Measurements from ENCODE around the gene SLC34A3. TPM values are rescaled to one million over a fixed set of nuclear protein-coding genes. Genes with fewer than 3 reads are reported as not detected.

SLC34A3 gene
- total and polyA plus RNA-seq, 2 of the 8 experiments (the other 6 are each of a cell fraction or from before 2014, with no cell fraction given) = 0.08 TPM; not detected in 1

- Histone ChIP-seq H3K18ac (ENCODE audit: extremely low read depth, low read length) (no peak overlapping the region), H2BK15ac (ENCODE audit: low read length) (no peak overlapping the region), H4K20me1 (replicated peaks in 1 of 2; ENCODE audit: control insufficient read depth in 1 of 2, insufficient read depth in 2 of 2, low read length in 2 of 2) (peaks cover 0 to 9% of the 10 kb centered on the region in 2 experiments), H3K79me1 (ENCODE audit: low read depth, low read length) (no peaks in the 10 kb centered on the region), H3K27me3 (replicated peaks in 1 of 4; ENCODE audit: control insufficient read depth in 3 of 4, extremely low read depth in 1 of 4, insufficient read depth in 3 of 4, low read length in 3 of 4) (no peaks in the 10 kb centered on the region; a peak in 2 of 7 replicates), H3K9ac (replicated peaks in 1 of 4; ENCODE audit: extremely low read depth in 1 of 4, low read depth in 3 of 4, low read length in 3 of 4) (no peak overlapping the region), H4K91ac (replicated peaks; ENCODE audit: insufficient read length, low read length) (no peak overlapping the region), H2BK120ac (replicated peaks; ENCODE audit: low read depth, low read length) (no peak overlapping the region), H2AFZ (ENCODE audit: low read length) (no peak overlapping the region), H3K4me2 (ENCODE audit: insufficient read depth in 1 of 2, low read depth in 2 of 2, low read length in 2 of 2) (no peak overlapping the region; a peak in 1 of 4 replicates), H3K23me2 (ENCODE audit: low read depth, low read length) (peaks cover 18% of the 10 kb centered on the region; the same call in 1 of the 2 replicates), H3K56ac (replicated peaks; ENCODE audit: insufficient read length, low read depth, low read length) (no peak overlapping the region), H4K5ac (ENCODE audit: insufficient read length, low read depth, low read length) (no peak overlapping the region), H3K4me1 (replicated peaks in 1 of 4; ENCODE audit: control insufficient read depth in 3 of 4, insufficient read depth in 4 of 4, low read length in 3 of 4) (peaks cover 0 to 18% (median 12%) of the 10 kb centered on the region in 4 experiments; a peak in 5 of 7 replicates), H3K36me3 (ENCODE audit: control insufficient read depth in 2 of 4, insufficient read depth in 4 of 4, low read length in 3 of 4) (peaks cover 0 to 11% (median 3%) of the 10 kb centered on the region in 4 experiments; a peak in 5 of 8 replicates), H3K27ac (ENCODE audit: low read depth, low read length) (no peak overlapping the region), H2AK5ac (ENCODE audit: low read depth, low read length) (no peak overlapping the region), H3K14ac (ENCODE audit: insufficient read length) (no peak overlapping the region), H2BK12ac (ENCODE audit: low read depth, low read length) (no peak overlapping the region), H4K8ac (ENCODE audit: extremely low read depth, insufficient read depth, low read length) (no peak overlapping the region; the same call in none of the 2 replicates), H2BK5ac (ENCODE audit: low read depth, low read length) (no peak overlapping the region), H3K9me3 (ENCODE audit: insufficient read depth in 2 of 2, low read depth in 1 of 2, low read length in 1 of 2) (no peaks in the 10 kb centered on the region), H3K23ac (ENCODE audit: insufficient read length) (no peak overlapping the region), H2BK20ac (ENCODE audit: low read length) (no peak overlapping the region), H3K79me2 (ENCODE audit: control insufficient read depth in 1 of 2, insufficient read depth in 2 of 2, low read length in 2 of 2) (no peaks in the 10 kb centered on the region), H3K4me3 (ENCODE audit: extremely low read depth in 1 of 4, insufficient read depth in 2 of 4, low read depth in 3 of 4, low read length in 4 of 4) (no peak overlapping the region), H3K4ac (replicated peaks; ENCODE audit: insufficient read length, low read depth, low read length) (no peak overlapping the region)
- no peak for TF ChIP-seq BCL11A (IDR thresholded peaks at IDR 0.05; ENCODE audit: low read depth in 2 of 2, low read length in 2 of 2)
- 91% methylated on average over 45 of the region's 52 CpGs; no CpG with 5 or more reads in 1 of the 2 experiments for WGBS, 2 experiments (ENCODE audit: extremely low coverage in 1 of 2, insufficient coverage in 1 of 2, insufficient read length in 1 of 2, insufficient replicate concordance in 2 of 2, low coverage in 1 of 2, low lambda C conversion rate in 2 of 2, missing lambda C conversion rate in 1 of 2)
- POLR2A ChIA-PET (ENCODE audit: partially characterized antibody) = interaction anchor here (0.5 to 69.9 kb wide), 11 partner anchors 13 to 234 kb away, joined by 3 to 1462 read pairs (median 5); partner anchors contain the start of genes NDOR1, NELFB, STPG3 and TMEM203
- CTCF ChIA-PET (ENCODE audit: partially characterized antibody) = interaction anchor here (0.7 to 20.2 kb wide), 6 partner anchors 11 to 144 kb away, joined by 3 to 204 read pairs (median 4); partner anchors contain the start of genes ANAPC2, SSNA1 and TUBB4B
- FAIRE-seq = no peak
- DNase-seq (ENCODE audit: low read depth in 1 of 2, low spot score in 2 of 2) = no peak
Observed at GRCh38 chr9:137220317-137221094, 10.2 kb upstream of the SLC34A3 start.

Measured in H1 (cell line).